PC-3 (cell line): Measurements from ENCODE around the gene MOB3A.

Experiments
- EZH2phosphoT487 ChIP-seq: fragments of 300-600 bp; sonication (generic); IDR thresholded peaks from 2 replicates; pipeline ENCODE4 v1.6.1; 2018; ENCODE audit warnings: mild to moderate bottlenecking, antibody characterized with exemption, low read length, borderline replicate concordance
- TF ChIP-seq, protein P1 (sequence below): fragments of 300-600 bp; sonication (generic); conservative IDR thresholded peaks from 2 replicates; pipeline ENCODE4 v1.5.1; 2017; ENCODE audit warnings: antibody characterized with exemption, low read depth, mild to moderate bottlenecking, low read length

DNA sequence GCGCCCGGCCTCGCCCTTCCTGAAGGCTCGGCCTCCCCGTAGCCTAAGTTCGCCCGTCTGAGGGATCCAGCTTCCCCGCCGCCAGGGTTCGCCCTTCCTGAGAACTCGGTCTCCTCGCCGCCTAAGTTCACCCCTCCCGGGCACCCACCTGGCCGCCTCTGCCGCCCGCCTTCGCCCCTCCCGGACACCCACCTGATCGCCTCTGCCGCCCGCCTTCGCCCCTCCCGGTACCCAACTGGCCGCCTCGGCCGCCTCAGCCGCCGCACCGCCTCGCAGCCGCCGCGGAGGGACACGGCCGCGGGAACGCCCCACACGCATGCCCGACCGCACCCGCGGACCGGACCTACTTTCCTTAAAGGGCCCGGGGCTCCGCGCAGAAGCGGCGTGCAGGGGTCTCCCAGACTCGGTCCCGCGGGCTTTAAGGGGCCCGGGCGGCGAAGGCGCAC, at the start of gene MOB3A:
- TF ChIP-seq EZH2phosphoT487: no peak
- TF ChIP-seq, protein P1, sequence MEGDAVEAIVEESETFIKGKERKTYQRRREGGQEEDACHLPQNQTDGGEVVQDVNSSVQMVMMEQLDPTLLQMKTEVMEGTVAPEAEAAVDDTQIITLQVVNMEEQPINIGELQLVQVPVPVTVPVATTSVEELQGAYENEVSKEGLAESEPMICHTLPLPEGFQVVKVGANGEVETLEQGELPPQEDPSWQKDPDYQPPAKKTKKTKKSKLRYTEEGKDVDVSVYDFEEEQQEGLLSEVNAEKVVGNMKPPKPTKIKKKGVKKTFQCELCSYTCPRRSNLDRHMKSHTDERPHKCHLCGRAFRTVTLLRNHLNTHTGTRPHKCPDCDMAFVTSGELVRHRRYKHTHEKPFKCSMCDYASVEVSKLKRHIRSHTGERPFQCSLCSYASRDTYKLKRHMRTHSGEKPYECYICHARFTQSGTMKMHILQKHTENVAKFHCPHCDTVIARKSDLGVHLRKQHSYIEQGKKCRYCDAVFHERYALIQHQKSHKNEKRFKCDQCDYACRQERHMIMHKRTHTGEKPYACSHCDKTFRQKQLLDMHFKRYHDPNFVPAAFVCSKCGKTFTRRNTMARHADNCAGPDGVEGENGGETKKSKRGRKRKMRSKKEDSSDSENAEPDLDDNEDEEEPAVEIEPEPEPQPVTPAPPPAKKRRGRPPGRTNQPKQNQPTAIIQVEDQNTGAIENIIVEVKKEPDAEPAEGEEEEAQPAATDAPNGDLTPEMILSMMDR: peak; percentile 44
